ENCODE measurements around the gene INSR. TPM values are rescaled to one million over a fixed set of nuclear protein-coding genes. Genes with fewer than 3 reads are reported as not detected.

The INSR gene
- total and polyA plus RNA-seq, 2 of the 8 experiments (the other 6 are each of a cell fraction or from before 2014, with no cell fraction given), result 13.1 to 48.7 TPM

GRCh38 chr19:7267792-7268704 lies 26.2 kb downstream of the INSR start:
- H4K8ac ChIP-seq (ENCODE audit: extremely low read depth, insufficient read depth, low read length), result no peak overlapping the region; the same call in 1 of the 2 replicates
- H3K23me2 ChIP-seq (ENCODE audit: low read depth, low read length), result peaks cover 3% of the 10 kb centered on the region; the same call in 1 of the 2 replicates
- H3K23ac ChIP-seq (ENCODE audit: insufficient read length), result no peak overlapping the region
- FAIRE-seq (no peak), DNase-seq (ENCODE audit: low read depth in 1 of 2, low spot score in 2 of 2) (no peak)
- H3K4ac ChIP-seq (replicated peaks; ENCODE audit: insufficient read length, low read depth, low read length), result no peak overlapping the region
- POLR2A ChIA-PET (ENCODE audit: partially characterized antibody), result interaction anchor here (0.6 to 1.1 kb wide), 3 partner anchors 9 to 69 kb away, joined by 3 to 4 read pairs (median 3); no protein-coding TSS in a partner anchor
- no peak overlapping the region for H2BK5ac ChIP-seq (ENCODE audit: low read depth, low read length)
- H2AFZ ChIP-seq (ENCODE audit: low read length), result no peak overlapping the region
- H3K79me1 ChIP-seq (ENCODE audit: low read depth, low read length), result peaks cover 4% of the 10 kb centered on the region
- H4K20me1 ChIP-seq (replicated peaks in 1 of 2; ENCODE audit: control insufficient read depth in 1 of 2, insufficient read depth in 2 of 2, low read length in 2 of 2), result peaks cover 2 to 6% of the 10 kb centered on the region in 2 experiments
- H2BK120ac ChIP-seq (replicated peaks; ENCODE audit: low read depth, low read length), result no peak overlapping the region
- no peak overlapping the region for H2AK5ac ChIP-seq (ENCODE audit: low read depth, low read length)
- H2BK20ac ChIP-seq (ENCODE audit: low read length), result no peak overlapping the region
- H3K18ac ChIP-seq (ENCODE audit: extremely low read depth, low read length), result no peak overlapping the region
- no peak overlapping the region for H4K5ac ChIP-seq (ENCODE audit: insufficient read length, low read depth, low read length)
- H3K4me3 ChIP-seq (ENCODE audit: extremely low read depth in 1 of 4, insufficient read depth in 2 of 4, low read depth in 3 of 4, low read length in 4 of 4), result no peak overlapping the region
- no peaks in the 10 kb centered on the region for H3K27me3 ChIP-seq (replicated peaks in 1 of 4; ENCODE audit: control insufficient read depth in 3 of 4, extremely low read depth in 1 of 4, insufficient read depth in 3 of 4, low read length in 3 of 4)
- peaks cover 0 to 20% of the 10 kb centered on the region in 2 experiments; a peak in 3 of 4 replicates for H3K79me2 ChIP-seq (ENCODE audit: control insufficient read depth in 1 of 2, insufficient read depth in 2 of 2, low read length in 2 of 2)
- no peak overlapping the region for H2BK15ac ChIP-seq (ENCODE audit: low read length)
- no peak overlapping the region for H3K4me2 ChIP-seq (ENCODE audit: insufficient read depth in 1 of 2, low read depth in 2 of 2, low read length in 2 of 2)
- CTCF ChIA-PET (ENCODE audit: partially characterized antibody), result interaction anchor here (0.6 to 1.6 kb wide), 2 partner anchors 21 to 128 kb away, joined by 3 to 4 read pairs; no protein-coding TSS in a partner anchor
- no peaks in the 10 kb centered on the region for H3K9me3 ChIP-seq (ENCODE audit: insufficient read depth in 2 of 2, low read depth in 1 of 2, low read length in 1 of 2)
- WGBS, 2 experiments (ENCODE audit: extremely low coverage in 1 of 2, insufficient coverage in 1 of 2, insufficient read length in 1 of 2, insufficient replicate concordance in 2 of 2, low coverage in 1 of 2, low lambda C conversion rate in 2 of 2, missing lambda C conversion rate in 1 of 2), result 94% methylated on average over 22 of the region's 22 CpGs; no CpG with 5 or more reads in 1 of the 2 experiments
- peaks cover 4 to 11% (median 6%) of the 10 kb centered on the region in 4 experiments; a peak in 7 of 8 replicates for H3K36me3 ChIP-seq (ENCODE audit: control insufficient read depth in 2 of 4, insufficient read depth in 4 of 4, low read length in 3 of 4)
- no peak overlapping the region for H3K14ac ChIP-seq (ENCODE audit: insufficient read length)
- H4K91ac ChIP-seq (replicated peaks; ENCODE audit: insufficient read length, low read length), result no peak overlapping the region
- H3K27ac ChIP-seq (ENCODE audit: low read depth, low read length), result no peak overlapping the region
- no peaks in the 10 kb centered on the region for H3K4me1 ChIP-seq (replicated peaks in 1 of 4; ENCODE audit: control insufficient read depth in 3 of 4, insufficient read depth in 4 of 4, low read length in 3 of 4)
- H2BK12ac ChIP-seq (ENCODE audit: low read depth, low read length), result no peak overlapping the region
- no peak overlapping the region for H3K56ac ChIP-seq (replicated peaks; ENCODE audit: insufficient read length, low read depth, low read length)
- H3K9ac ChIP-seq (replicated peaks in 1 of 4; ENCODE audit: extremely low read depth in 1 of 4, low read depth in 3 of 4, low read length in 3 of 4), result no peak overlapping the region

Data from H1 (cell line).